NCI-H2029 treated with DMSO at 0.1 percent for 48 hours (cell line): Measurements from ENCODE around the gene YEATS2.
A peak's percentile ranks its signal among the peaks of the same experiment; 100 is the strongest.
"Not testable (repeated sequence)": the region's sequence is repeated elsewhere in the genome, so short reads cannot be mapped to it uniquely, and the experiment has no call there.

Source experiments
- DNase-seq: peaks from one replicate; lab custom pipeline; 2025; lab: John Stamatoyannopoulos, UW

YEATS2 gene

GRCh38 chr3:183776451-183776850 is 78.9 kb downstream of the YEATS2 start:
- DNase-seq, result not testable (repeated sequence)

- DNase-seq, result no peak
Observed at GRCh38 chr3:183777016-183777618, 79.5 kb downstream of the YEATS2 start.

- no peak for DNase-seq
Observed at GRCh38 chr3:183779896-183780465, 82.4 kb downstream of the YEATS2 start.

GRCh38 chr3:183781246-183781645 is 83.6 kb downstream of the YEATS2 start:
- DNase-seq, result no peak

GRCh38 chr3:183782576-183783276 is 85.1 kb downstream of the YEATS2 start:
- no peak for DNase-seq

GRCh38 chr3:183784503-183784902 is 86.9 kb downstream of the YEATS2 start:
- not testable (repeated sequence) for DNase-seq

GRCh38 chr3:183789826-183790225 is 92.2 kb downstream of the YEATS2 start:
- no peak for DNase-seq

GRCh38 chr3:183790700-183791099 is 93.1 kb downstream of the YEATS2 start:
- DNase-seq, result no peak

- no peak for DNase-seq
Observed at GRCh38 chr3:183792976-183793375, 95.4 kb downstream of the YEATS2 start.

GRCh38 chr3:183794452-183794851 is 96.9 kb downstream of the YEATS2 start:
- DNase-seq, result no peak

- DNase-seq, result no peak
Observed at GRCh38 chr3:183796372-183796771, 98.8 kb downstream of the YEATS2 start.

GRCh38 chr3:183797996-183798395 is 100.4 kb downstream of the YEATS2 start:
- no peak for DNase-seq

- no peak for DNase-seq
Observed at GRCh38 chr3:183799461-183799860, 101.9 kb downstream of the YEATS2 start.

- DNase-seq, result no peak
Observed at GRCh38 chr3:183800243-183800863, 102.8 kb downstream of the YEATS2 start.

- no peak for DNase-seq
Observed at GRCh38 chr3:183801601-183802000, 104.0 kb downstream of the YEATS2 start.

- DNase-seq, result no peak
Observed at GRCh38 chr3:183802989-183803388, 105.4 kb downstream of the YEATS2 start.

- DNase-seq, result no peak
Observed at GRCh38 chr3:183807209-183807728, 109.7 kb downstream of the YEATS2 start.

GRCh38 chr3:183807881-183808280 is 110.3 kb downstream of the YEATS2 start:
- DNase-seq, result no peak

GRCh38 chr3:183808355-183808754 is 110.8 kb downstream of the YEATS2 start:
- no peak for DNase-seq

- peak; percentile 60 for DNase-seq
Observed at GRCh38 chr3:183809270-183809669, 111.7 kb downstream of the YEATS2 start.

GRCh38 chr3:183810643-183811594 is 113.3 kb downstream of the YEATS2 start:
- DNase-seq, result no peak

GRCh38 chr3:183811638-183812037 is 114.0 kb downstream of the YEATS2 start:
- DNase-seq, result no peak
